HG03439 (cell line): ENCODE results near the gene BMP6.
"Not testable (repeated sequence)": the region's sequence is repeated elsewhere in the genome, so short reads cannot be mapped to it uniquely, and the experiment has no call there.

Experiments
- ATAC-seq: cut with Tn5 transposase; IDR thresholded peaks from one replicate; pipeline ENCODE4 v1.9.1; 2021; ENCODE audit warnings: mild to moderate bottlenecking, moderate library complexity; ENCODE audit not compliant: unreplicated experiment

Gene BMP6

DNA sequence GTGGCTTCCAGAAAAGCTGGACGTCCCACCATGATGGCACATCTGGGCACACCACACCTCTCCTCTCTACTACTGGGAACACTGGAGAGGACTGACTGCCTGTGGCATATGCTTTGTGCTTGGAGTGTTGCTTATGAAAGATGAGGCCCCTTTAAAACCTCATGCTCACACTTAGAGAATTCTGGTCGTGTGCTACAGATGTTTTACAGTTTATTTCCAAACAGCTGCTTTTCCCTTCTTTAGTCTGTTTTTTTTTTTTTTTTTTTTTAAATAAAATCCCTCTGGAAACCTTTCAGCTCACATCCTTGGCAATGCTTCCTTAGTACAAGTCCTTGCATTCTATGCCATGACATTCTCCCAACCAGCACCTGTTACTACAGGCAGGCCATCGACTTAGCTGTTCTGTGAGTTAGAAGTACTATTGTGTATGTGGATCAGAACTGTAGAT lies 60.3 kb downstream of the BMP6 start:
- no peak for ATAC-seq

DNA sequence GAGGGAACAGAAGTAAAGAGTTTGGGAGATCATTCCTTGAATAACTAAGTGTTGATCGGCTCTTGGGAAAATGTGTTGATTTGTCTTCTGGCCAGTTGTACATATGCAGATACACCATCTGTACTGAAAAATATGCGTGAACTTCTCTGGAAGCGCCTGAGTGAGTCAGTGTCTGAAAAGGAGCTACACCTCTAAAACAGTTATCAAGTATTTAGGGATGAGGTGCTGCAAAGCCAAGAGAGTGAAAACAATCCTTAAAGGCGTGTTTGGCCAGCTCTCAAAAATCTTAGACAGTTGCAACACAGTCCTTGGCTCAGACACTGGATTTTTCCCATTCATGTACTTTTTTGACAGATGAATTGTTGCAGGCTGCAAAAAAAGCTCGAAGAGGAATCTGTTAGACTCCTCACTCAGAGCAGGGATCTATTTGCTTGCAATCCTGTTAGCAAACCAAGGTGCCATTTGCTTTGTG lies 61.3 kb downstream of the BMP6 start:
- no peak for ATAC-seq

DNA sequence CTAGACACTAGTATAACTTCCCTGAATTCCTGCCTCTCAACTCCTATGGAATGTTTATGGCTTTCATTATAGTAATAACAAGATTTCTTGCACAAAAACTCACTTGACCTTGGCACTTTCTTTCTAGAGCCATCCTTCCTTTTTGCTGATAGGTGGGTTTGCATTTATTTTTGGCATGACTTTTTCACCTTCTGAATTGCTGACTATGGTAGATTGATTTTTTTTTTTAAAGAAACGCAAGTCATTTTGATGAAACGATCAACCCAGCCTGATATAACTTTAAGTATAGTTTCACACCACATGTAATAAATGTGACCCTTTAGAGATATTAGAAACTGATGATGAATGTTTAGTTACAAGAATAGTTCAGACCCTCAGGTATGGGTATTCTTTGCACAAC lies 61.8 kb downstream of the BMP6 start:
- no peak for ATAC-seq

DNA sequence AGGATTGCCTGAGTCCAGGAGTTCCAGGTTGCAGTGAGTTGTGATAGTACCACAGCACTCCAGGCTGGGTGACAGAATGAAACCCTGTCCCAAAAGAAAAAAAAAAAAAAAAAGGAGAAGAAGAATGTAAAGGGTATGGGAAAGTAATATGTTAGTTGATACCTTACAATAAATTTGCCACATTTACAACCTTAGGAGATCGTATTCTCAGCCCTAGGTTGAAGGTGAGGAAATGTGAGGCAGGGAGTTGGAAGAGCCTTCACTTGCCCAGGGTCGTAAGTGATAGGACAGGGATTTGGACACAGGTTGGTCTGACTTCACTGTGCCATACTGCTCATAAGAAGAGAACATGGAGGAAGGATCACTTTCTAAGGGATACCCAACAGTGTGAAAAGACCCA lies 68.6 kb downstream of the BMP6 start:
- no peak for ATAC-seq

DNA sequence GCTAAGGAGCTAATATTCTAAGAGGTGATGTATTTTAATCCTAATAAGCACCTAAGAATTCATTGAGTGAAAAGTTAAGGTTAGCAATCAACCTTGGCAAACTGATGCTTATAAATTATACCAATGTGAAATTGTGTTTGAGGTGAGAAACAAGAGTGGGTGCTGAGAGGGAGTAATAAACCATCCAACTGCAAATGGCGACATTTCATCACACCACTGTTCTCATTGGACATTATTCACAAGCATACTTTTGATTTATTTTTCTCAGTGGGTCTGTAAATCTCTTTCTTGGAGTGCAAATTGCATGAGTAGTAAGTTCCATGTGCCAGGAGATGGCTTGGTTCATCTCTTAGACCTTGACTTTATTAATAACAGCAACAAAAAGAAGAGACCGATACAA lies 71.5 kb downstream of the BMP6 start:
- ATAC-seq, result no peak

DNA sequence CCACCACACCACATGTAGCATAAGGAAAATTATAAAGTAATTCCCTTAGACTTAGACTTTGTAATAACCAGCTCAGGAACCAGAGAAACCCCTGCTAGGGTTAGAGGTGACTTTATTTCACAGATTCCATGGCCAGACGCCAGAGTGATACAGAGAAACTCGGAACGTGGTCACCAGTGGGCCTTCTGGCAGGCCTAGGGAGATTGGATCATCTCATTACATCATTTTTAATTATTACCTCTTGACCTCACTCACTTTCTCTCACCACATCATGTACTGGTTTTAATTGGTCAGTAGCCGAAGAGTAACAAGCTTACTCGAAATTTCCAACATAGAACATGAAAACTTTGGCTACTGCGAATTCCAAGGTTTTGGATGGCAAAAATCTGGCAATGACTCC lies 72.9 kb downstream of the BMP6 start:
- ATAC-seq, result no peak

DNA sequence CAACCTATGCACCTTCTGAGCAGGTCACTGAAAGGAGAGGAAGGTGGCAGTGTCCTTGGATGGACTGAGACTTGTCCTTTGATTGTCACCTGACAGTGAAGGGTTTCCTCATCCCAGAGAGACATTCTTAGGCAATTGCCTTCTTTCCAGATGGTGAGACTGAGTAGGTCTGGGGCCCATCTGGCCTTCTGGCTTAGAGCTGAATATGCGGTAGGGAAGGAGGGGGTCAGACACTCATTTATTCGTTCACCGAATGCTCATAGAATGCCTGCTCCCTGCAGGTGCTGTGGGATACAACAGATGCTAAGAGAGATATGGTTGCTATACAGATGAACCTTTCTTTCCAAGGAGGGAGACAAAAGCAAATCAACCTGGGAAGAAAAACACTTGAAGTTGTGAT lies 76.8 kb downstream of the BMP6 start:
- no peak for ATAC-seq

DNA sequence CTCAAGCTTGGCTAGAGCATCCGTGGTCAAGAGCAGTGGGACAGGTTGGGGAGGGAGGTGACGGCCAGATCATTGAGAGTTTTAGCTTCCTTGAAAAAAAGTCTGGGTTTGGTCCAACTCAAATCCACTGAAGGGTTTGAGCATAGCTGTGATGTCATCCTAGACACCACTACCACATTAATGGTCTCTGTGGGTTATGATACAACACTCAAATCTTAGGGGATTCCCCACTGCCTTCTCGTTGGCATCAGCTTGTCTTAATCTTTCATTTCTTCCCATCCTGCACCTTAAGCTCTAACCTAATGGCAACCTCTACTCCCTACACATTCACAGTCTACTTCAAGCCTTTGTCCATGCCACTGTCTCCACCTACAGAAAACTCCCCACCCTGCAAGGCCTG lies 77.3 kb downstream of the BMP6 start:
- ATAC-seq, result no peak

DNA sequence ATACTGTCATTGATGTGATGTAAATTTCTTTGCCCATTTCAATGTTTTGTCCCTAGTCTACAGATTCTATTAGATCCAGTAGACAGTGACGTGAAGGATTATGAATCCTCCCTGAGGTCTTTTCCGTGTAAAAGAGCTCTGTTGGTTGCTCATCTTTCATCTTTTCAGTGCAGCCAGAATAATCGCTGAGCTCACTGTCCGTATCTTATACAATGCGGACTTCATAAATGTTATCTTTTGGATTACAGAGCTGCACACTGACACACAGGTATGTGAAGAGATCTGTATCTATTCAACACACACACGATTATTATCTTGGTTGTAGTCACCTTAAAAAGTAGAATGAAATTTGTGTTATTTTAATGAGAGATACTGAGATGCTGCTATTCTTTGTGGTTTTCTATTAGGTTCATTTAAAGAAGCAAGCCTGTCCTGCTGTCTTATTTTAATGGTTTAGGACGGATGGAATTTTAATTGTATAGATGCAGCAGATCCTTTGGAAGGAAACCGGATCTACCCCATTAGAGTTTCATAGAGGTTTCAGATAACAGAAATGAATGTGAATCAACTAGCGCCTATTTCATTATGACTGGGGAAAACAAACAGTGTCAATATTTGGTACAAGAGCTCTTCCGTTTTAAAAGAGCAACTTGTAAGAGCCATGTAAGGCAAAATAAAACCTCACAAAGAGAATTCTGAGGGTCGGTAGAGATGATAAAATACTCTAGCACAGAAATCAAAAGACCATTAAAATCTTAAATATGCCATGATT lies 79.4 kb downstream of the BMP6 start:
- ATAC-seq, result no peak

DNA sequence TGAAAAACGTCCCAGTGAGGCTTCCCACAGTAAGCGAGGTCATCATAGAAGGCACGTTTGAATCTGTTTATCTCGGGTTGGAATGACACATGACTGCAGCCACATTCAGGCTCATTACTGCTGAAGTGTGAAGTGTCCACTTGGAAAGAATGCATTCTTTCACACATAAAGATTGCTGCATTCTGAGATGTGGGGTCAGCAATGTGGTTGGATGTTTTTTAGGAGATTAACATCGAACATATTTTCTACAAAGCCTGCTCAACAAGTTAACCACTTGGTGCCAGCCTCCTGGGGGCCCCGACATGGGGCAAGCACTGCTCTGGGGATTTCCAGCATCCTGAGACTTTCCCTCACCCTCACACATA lies 79.9 kb downstream of the BMP6 start:
- no peak for ATAC-seq

DNA sequence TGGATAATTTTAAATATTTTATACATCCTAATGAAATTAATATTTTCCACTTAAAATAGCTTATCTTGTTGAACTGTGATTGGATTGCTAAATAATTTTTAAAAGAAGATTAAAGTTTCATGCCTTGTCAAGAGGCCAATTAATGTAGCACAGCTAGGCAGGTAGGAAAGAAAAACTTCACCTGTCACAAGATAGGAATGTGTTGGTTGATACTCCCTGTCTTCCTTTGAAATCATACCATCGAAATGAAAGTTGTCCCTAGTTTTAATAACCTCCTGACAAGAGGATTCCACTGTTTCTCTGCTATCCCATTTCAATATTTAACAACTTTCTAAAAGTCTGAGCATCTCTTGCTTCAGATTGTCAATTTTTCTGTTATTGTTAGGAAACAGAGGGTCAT lies 80.8 kb downstream of the BMP6 start:
- no peak for ATAC-seq

DNA sequence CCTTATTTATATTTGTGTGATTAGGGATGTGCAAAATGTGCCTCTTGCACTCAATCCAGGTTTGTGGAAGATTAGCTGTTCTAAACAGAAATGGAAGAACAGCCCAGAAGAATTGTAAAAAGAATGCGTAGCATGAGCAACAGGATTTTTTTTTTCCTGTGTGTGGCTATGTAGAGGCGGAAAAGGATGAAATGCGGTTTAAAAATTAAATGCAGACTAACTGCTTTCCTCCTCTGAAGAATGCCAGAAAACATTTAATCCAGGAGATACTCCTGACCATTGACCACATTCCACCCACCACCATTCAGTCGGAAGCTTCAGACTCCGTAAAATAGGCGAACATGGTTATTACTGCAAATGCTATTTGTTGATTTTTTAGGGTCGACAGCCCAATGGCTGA lies 83.4 kb downstream of the BMP6 start:
- ATAC-seq, result no peak

DNA sequence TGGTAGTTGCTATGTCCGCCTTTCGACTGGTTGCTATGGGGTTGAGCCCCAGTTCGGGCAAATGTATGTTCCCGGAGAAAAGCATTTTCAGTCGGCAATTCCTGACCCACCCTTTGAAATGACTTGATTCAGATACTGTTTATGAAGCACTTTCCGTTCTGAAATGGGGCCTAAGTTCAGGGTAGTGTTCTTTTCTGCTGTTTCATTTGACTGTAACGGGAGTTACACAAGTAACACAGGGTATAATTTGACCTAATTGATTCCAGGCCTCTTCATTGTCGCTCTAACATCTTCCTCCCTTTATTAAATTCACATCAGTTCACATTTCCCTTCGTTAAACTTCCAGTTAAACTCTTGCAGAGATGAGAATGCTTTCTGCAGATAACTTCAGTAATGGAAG lies 85.5 kb downstream of the BMP6 start:
- ATAC-seq, result no peak

DNA sequence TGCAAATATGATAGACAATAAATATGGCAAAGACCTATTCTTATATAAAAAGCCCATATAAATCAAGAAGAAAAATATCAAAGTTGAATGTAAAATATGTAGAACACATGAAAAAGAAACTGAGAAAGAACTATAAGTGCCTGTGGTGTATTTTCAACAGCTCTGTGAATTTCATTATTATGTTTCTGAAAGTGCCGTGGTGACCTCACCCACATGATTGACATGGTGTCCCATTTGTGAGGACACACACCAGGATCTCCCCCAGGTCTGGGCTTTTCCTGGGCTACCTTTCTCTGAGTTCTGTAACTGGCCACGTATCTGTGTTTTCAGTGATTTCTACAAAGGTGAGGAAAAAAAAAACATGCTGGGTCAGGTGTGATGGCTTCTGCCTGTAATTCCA lies 86.7 kb downstream of the BMP6 start:
- peak; percentile 66 for ATAC-seq

DNA sequence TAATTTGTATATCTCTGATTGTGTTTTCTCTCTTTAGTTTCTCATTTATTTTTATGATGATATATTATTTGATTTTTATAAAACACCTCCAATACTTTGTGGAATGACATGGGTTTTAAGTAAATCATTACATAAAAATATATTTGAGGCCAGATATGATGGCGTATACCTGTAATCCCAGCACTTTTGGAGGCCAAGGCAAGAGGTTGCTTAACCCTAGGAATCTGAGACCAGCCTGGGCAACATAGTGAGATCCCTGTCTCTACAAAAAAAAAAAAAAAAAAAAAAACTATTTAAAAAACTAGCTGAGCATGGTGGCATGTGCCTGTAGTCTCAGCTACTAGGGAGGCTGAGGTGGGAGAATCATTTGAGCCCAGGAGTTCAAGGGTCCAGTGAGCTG lies 87.3 kb downstream of the BMP6 start:
- no peak for ATAC-seq

DNA sequence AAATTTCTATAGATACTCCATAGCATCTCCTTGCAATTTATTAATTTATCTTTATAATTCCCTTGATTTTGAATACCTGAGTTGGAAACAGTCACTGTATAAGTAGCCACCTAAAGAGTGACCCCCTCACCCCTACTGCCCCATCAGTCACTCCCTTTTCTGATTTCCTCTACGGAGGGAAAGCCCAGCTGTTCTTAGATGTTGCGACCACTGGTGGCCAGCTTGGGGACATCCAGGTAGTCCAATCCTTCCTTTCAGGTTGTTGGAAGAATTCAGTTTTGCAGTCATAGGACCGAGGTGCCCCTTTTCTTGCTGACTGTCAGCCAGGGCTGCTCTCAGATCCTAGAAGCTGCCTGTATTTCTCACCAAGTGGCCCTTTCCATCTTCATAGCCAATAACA lies 87.8 kb downstream of the BMP6 start:
- no peak for ATAC-seq

DNA sequence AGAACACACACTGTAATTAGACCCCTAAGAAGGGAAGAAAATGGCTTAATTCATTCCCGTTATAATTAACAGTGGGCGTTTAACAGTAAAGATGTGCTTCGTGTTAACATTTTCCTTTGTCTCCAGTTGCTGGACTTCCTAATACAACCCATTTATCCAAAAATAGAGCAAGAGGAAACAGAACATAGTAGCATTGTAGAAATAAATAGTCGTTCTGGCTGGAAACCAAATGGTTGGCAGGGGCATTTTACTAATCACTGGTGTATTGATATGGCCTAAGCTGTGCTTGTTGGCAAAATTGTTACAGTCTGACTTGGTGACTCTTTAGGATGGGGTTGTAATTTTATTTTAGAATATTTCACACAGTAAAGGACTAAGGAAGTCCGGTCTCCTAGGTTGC lies 89.8 kb downstream of the BMP6 start:
- no peak for ATAC-seq

DNA sequence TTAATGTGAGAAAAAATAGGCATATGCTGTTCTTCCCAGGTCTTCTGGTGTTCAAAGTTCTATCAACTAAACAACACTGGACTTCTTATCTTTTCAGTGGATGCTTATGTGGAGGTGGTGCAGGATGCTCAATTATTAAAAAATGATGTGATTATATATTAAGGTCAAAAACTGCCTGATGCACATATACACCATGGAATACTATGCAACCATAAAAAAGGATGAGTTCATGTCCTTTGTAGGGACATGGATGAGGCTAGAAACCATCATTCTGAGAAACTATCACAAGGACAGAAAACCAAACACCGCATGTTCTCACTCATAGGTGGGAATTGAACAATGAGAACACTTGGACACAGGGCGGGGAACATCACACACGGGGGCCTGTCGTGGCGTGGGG lies 91.3 kb downstream of the BMP6 start:
- not testable (repeated sequence) for ATAC-seq

DNA sequence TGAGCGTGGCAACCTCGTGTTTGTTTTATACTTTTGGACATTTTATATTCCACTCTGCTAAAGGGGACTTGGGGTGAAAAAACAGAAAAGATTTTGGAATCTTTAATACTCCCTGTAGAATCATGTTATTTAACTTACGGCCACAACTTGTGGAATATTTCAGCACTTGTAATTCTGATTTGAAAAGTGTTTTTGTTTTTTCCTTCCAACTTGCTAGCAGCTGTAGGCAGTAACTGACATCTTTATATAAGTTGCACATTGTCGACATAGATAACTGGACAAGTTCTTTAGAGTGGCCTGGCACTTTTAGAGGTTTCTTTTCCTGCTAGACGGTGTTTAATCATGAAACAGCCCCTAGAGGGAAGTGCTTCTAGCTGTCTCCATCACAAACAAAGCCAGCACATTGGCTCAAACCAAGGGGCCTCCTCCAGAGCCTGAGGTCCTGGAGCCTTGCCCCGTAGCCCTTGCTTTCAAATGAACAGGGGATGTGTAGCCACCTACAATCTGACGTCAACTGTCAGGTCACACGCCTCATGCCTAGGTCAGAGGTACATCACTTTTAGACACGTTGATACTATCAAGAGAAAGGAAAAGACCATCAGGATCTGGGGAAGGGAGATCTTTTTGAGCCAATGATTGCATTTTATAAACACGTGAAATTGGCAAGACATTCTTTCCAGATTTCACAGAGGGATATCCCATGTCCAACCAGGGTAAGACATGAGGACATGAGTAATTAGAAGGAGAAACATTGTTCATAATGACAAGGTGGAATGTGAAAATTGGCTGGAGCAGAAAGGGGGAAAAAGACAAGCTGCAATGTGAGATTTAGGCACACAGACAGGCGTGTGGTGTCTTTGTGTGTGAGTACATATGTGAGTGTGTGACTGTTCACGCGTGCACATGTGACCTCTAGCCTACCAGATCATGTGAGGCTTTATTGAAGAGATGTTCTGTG lies 92.6 kb downstream of the BMP6 start:
- no peak for ATAC-seq

DNA sequence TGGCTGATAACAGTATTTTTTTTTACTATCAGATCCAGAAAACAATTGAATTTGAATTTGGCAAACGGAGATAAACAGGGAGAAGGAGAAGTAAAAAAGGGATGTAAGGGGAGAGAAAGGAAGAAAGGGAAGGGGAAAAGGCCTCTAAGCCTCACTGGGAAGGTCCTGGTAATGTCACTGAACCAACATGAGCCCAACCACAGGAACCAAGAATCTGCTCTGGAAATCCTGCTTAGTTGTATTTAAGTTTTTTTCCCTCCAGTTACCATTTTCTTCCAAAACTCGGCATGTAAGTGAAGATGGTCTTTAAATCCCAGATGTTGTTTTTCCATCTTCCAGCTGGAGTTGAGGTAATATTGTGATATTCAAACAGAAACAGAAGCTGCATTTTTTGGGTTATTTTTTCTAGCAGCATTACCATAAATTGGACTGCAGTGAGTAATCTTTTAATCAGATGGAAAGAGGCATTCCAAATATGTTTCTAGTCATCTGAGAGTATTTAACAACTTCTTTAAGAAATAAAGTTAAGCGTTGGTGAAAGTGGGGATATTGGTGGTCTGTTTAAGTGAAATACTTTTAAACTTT lies 93.6 kb downstream of the BMP6 start:
- no peak for ATAC-seq

DNA sequence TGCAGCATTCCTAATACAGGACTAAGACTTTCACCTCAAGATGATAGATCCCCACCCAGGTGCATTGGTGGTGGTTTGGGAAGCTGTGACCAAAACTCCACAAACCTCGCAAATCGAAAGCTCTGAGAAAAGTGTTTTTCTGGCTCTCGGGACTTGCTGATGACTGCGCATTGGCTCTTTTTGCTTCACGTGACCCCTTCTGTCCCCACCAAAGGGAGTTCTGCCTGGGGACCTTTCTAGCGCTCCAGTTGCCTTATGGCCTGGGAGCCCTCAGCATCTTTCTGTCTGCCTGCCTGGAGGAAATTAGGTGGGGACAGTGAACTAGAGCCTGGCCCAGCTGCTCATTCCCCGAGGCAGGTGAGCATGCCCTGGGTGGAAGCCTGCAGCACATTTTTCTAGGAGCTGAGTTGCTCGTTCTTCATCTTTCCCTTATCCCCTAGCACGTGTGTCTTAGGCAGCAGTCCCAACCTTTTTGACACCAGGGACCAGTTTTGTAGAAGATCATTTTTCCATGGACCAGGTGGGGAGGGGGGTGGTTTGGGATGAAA lies 94.5 kb downstream of the BMP6 start:
- ATAC-seq, result no peak
